HG03108 (cell line): ENCODE measurements around the gene PYCR2.
"Not testable (repeated sequence)": the region's sequence is repeated elsewhere in the genome, so short reads cannot be mapped to it uniquely, and the experiment has no call there.

ENCODE experiments used
- ATAC-seq: cut with Tn5 transposase; IDR thresholded peaks from one replicate; pipeline ENCODE4 v1.9.1; 2021; ENCODE audit warnings: moderate library complexity; ENCODE audit not compliant: unreplicated experiment

The PYCR2 gene

DNA sequence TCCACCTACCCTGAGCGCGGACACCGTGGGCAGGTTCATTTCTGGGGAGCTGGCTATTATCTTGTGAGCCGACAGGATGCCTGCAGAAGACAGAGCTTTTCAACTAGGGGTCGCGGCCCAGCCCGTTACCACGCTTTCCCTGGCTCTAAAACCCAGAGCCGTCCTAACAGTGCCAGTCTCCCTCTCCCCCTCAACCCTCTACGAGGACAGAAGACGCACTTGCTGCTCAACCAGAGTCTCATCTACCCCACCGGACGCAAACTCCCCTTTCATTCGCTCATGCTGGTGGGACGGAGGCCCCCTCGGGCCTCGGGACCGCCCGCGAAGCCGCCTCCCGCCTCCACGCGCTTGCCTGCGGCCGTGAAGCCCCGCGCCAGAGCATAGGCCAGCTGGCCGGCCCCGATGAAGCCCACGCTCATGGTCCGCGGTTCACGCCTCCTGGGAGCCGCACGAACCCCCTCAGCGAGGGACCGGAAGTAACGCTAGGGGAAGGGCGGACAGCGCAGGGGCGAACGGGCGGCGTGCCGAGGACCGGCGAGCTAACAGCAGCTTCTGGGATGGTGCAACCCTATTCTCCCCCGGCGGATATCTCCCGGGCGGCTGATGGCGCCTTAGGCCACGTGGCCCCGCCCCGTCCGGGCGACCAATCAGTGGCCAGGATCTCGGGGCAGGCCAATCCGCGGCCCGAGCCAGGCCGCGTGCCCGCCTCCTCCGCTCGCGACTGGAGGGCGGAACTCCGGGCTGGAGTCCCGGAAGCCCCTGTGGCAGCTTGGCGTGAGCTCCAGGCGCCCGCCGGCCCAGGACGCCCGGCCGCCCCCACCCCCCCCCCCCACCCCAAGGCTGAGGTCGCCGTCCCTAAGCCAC is at the start of gene PYCR2:
PYCR2 (minus strand) TSS at position 559 of the 864 bp plus-strand sequence; CDS start at position 419, 140 bp downstream.
- ATAC-seq, result peak; percentile 99

DNA sequence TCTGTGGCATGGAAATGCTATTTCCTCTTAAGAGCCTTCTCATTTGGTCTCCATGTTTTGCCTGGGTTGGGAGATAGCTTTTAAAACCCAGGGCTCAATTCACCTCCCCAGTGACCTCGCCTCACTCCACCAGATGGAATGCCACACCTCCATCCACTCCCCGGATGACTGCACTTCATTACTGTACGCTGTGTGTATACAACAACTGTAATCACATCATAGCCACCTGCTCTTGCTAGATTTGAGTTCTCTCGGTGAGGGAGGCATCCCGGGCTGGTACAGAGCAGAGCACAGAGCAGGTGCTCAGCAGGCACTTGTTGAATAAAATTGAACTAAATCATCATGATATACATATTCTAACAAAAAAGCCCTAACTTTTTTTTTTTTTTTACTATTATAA is 49.1 kb upstream of the PYCR2 start:
- ATAC-seq, result no peak

- ATAC-seq, result no peak
Measured at GRCh38 chr1:225972344-225973152, 48.5 kb upstream of the PYCR2 start.

DNA sequence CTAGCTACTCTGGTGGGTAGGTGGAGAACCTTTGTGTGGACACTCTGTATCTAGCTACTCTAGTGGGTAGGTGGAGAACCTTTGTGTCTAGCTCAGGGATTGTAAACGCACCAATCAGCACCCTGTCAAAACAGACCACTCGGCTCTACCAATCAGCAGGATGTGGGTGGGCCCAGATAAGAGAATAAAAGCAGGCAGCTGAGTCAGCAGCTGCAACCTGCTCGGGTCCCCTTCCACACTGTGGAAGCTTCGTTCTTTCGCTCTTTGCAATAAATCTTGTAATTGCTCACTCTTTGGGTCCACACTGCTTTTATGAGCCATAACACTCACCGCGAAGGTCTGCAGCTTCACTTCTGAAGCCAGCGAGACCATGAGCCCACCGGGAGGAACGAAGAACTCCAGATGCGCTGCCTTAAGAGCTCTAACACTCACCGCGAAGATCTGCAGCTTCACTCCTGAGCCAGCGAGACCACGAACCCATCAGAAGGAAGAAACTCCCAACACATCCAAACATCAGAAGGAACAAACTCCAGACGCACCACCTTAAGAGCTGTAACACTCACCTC is 46.6 kb upstream of the PYCR2 start:
- ATAC-seq, result not testable (repeated sequence)

GRCh38 chr1:225969751-225970150 is 45.7 kb upstream of the PYCR2 start:
- not testable (repeated sequence) for ATAC-seq

DNA sequence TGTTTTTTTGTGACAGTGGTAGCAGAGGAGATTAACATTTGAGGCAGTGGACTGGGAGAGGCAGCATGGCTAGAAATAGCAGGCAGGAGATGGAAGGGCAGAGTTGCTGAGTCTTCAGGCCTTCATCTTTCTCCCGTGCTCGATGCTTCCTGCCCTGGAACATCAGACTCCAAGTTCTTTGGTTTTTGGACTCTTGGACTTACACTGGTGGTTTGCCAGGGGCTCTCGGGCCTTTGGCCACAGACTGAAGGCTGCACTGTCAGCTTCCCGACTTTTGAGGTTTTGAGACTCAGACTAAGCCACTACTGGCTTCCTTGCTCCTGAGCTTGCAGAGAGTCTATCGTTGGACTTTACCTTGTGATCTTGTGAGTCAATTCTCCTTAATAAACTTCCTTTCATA is 41.2 kb upstream of the PYCR2 start:
- ATAC-seq, result no peak

DNA sequence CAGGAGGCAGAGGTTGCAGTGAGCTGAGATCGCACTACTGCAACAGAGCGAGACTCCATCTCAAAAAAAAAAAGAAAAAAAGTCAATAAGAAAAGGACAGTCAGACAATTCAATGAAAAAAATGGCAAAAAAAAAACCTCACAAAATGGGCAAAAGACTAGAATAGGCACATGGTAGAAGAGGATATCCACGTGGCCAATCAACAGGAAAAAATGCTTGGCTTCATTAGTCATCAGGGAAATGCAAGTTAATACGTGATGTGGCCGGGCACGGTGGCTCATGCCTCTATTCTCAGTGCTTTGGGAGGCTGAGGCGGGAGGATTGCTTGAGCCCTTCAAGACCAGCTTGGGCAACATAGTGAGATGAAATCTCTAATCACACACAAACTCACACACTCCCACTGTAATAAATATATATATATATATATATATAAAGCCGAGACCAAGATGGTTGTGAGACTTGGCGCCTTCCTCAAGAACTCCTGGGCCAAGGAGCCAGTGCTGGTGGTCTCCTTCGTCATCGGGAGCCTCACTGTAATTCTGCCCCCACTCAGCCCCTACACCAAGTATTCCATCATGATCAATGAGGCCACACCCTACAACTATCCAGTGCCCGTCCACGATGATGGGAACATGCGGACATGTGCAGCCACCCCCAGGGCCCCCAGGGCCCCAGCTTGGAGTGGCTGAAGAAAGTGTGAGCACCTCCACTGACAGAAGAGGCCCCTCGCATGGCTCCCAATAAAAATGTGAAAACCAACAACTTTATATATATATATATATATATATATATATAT is 39.9 kb upstream of the PYCR2 start:
- no peak for ATAC-seq

- no peak for ATAC-seq
Measured at GRCh38 chr1:225962440-225962975, 38.5 kb upstream of the PYCR2 start.

GRCh38 chr1:225961659-225962439 is 37.8 kb upstream of the PYCR2 start:
- ATAC-seq, result no peak

DNA sequence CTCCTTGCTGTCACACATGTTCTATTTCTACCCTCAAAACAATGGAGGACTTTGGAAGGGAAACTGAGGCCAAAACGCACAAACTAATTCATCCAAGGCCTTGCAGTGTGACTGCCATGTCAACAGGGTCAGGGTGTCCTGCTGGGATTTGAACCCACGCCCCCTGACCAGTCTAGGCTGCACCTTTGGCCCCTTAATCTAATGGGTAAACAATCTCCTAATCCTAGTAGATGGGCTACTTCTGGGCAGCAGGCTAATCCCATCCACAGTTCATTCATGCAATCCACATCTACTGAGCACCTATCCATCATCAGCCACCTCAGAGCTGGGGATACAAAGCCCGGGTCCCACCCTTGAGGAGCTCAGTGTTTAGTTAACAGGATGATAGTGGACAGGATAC is 34.0 kb upstream of the PYCR2 start:
- ATAC-seq, result no peak

DNA sequence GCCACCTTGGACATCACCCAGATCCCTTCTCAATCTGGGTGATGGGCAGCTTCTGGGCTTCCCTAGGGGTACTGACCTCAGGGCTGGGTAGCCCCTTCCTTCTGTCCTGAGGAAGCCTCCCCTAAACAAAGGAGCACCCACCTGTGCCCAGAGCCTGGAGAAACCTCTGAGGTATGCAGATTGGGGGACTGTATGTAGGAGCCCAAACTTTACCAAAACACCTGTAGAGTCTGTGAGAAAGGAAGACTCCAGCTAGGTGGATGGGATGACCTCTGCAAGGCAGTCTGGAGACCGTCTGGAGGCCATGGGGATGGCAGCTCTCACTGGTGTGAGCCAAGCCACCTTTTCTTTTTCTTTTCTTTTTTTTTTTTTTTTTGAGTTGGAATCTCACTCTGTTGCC is 30.7 kb upstream of the PYCR2 start:
- ATAC-seq, result no peak

DNA sequence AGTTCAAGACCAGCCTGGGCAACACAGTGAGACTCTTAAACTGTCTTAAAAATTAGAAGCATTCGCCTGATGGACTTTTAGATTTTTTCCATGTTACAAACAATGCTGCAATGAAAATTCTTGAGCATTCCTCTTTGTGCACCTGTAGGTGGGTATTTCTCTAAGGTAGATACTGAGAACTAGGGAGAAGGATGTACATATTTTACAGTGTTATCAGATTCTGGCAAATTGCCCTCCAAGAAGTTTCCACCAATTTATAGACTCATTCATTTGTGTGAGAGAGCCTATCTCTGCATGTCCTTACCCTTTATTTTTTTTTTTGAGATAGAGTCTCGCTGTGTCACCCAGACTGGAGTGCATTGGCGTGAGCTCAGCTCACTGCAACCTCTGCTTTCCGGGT is 29.3 kb upstream of the PYCR2 start:
- ATAC-seq, result no peak

GRCh38 chr1:225950905-225951497 is 27.0 kb upstream of the PYCR2 start:
- no peak for ATAC-seq

DNA sequence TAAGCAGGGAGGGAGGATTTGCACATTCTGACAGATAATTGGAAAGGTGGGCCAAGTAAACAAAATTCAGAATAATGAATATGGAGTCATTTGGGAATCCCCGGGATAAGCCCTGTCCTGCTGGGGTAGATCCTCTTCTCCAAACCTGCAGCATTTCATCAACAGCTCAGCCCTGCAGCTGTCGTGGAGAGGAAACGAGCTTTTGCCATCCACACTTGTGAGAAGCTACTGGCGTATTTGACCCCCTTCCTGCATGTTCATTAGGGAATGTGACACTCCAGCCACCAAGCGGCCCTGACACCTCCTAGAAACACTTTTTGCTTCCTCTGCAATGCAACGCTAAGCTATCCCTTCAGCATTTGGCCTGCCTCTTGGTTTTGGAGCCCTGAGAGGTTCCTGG is 25.0 kb upstream of the PYCR2 start:
- no peak for ATAC-seq

DNA sequence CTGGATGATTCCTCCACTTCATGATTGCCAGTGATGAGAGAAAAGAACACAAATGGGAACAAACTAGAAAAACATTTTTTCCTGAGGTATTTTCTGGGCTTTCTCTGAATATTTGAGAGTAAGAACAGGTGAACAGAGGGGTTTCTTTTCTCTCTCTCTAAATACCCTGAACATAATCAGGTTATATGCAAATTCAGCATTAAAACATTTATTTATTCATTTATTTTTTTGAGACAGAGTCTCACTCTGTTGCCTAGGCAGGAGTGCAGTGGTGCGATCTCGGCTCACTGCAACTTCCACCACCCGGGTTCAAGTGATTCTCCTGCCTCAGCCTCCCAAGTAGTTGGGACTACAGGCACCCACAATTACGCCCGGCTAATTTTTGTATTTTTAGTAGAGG is 22.8 kb upstream of the PYCR2 start:
- ATAC-seq, result no peak

DNA sequence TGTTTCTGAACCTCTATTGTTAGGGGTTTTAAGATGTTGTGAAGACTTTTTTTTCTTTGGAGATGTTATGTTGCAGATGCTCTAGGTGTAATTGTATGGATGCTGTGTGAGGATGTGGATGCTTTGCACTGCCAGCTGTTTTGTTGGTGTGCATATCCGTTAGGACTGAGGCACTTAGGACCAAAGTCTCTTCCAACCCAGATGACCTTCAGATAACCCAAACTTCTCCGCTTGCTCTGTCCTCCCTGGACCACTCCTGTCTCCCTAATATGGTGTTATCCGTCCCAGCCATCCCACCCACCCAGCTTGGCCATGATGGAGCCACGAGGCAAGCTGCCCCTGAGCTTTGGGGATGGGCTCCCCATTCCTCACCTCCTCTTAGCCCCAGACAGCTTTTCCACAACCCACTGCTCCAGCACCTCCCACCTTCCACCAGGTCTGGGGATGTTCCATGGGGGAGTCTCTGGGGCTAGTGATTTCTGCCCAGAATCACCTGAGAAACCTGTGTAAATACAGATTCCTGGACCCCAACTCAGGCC is 22.1 kb upstream of the PYCR2 start:
- no peak for ATAC-seq

DNA sequence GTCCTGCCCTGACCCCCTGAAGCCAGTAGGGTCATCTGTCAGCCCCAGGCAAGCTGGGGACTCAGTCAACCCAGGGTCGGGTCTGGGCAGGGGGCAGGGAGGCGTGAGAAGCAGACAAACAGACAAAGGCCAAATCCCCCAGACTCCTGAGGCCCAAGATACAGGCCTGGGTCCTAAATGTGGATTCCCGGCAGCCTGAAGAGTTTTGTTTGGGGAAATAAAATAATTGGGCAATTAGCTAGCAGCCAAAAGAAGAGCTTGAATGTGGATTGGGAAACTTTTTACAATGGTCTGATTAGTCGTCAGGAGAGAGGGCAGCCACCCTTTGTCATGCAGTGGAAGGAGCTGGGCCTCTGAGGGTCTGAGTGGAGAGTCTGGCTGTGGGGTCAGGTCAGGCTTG is 21.5 kb upstream of the PYCR2 start:
- no peak for ATAC-seq

- ATAC-seq, result peak; percentile 43
Measured at GRCh38 chr1:225944951-225945350, 20.9 kb upstream of the PYCR2 start.

GRCh38 chr1:225944387-225944786 is 20.3 kb upstream of the PYCR2 start:
- no peak for ATAC-seq
